Heart right ventricle (tissue), 16 donors: ENCODE data around the gene KLHL12. TPM values are rescaled to one million over a fixed set of nuclear protein-coding genes. Genes with fewer than 3 reads are reported as not detected.

ENCODE experiments used
- ATAC-seq, 8 donors: fragments of 200-7000 bp; cut with Tn5 transposase; one replicate each; pipeline ENCODE4 v1.9.1; 2020; ENCODE audit warnings: mild to moderate bottlenecking in 8 of 8, moderate library complexity in 8 of 8, moderate number of reproducible peaks in 1 of 8
- DNase-seq, 2 donors: peaks; one replicate each; pipeline ENCODE4 v3.0.0-alpha.2; 2020
- H3K27ac ChIP-seq, 10 donors: fragments of 200-600 bp; sonication (generic) in 2 of 10; one replicate each; pipeline versions ENCODE4 v1.5.0 to v1.8.0; 2020 to 2022; ENCODE audit warnings: mild to moderate bottlenecking in 3 of 10
- H3K27me3 ChIP-seq, 7 donors: fragments of 200-600 bp; one replicate each; pipeline ENCODE4 v1.8.0; 2021 to 2022; ENCODE audit warnings: mild to moderate bottlenecking in 2 of 7
- H3K36me3 ChIP-seq, 9 donors: fragments of 200-600 bp; sonication (generic) in 1 of 9; one replicate each; pipeline versions ENCODE4 v1.5.0 to v1.8.0; 2020 to 2022; ENCODE audit warnings: mild to moderate bottlenecking in 2 of 9
- H3K4me1 ChIP-seq, 9 donors: fragments of 200-600 bp; sonication (generic) in 1 of 9; one replicate each; pipeline versions ENCODE4 v1.5.0 to v1.8.0; 2020 to 2022; ENCODE audit warnings: mild to moderate bottlenecking in 4 of 9
- H3K4me3 ChIP-seq, 10 donors: fragments of 200-600 bp; sonication (generic) in 2 of 10; one replicate each; pipeline versions ENCODE4 v1.5.0 to v1.8.0; 2020 to 2022; ENCODE audit warnings: mild to moderate bottlenecking in 7 of 10, moderate library complexity in 2 of 10
- H3K9me3 ChIP-seq, 11 donors: fragments of 200-600 bp in 10 of 11; sonication (generic) in 2 of 11; one replicate each; pipeline versions ENCODE4 v1.5.0 to v1.8.0; 2013 to 2022; ENCODE audit warnings: mild to moderate bottlenecking in 2 of 11, control low read depth in 1 of 11, moderate library complexity in 1 of 11
- CTCF ChIP-seq, 9 donors: fragments of 200-600 bp; sonication (generic) in 2 of 9; IDR thresholded peaks; one replicate each; pipeline versions ENCODE4 v1.5.0 to v1.8.0; 2021 to 2022; ENCODE audit warnings: antibody characterized with exemption in 9 of 9, mild to moderate bottlenecking in 5 of 9, moderate library complexity in 1 of 9
- WGBS, 2 donors: extraction: QIAGEN DNeasy Blood & Tissue Kit; methylation state at CpG; one replicate each; pipeline ENCODE4 v1.1.7; 2013; ENCODE audit warnings: inconsistent platforms in 1 of 2; 5-methylcytosine and 5-hydroxymethylcytosine counted together
- intact Hi-C, 10 donors: fragments of 100-400 bp; cut with DNase I; formaldehyde crosslinking; loops; one replicate each; pipeline versions ENCODE4 v1.11.1 to v1.14.2; 2022
- polyA plus RNA-seq, 2 donors: library from polyadenylated mRNA; stranded (reverse); fragments of 200-250 nt; gene quantifications; one replicate each; pipeline ENCODE4 v1.2.3, GENCODE V29; 2013
- total RNA-seq, 10 donors: library from RNA; stranded (reverse); fragmentation: NEBNext Ultra II Directional in 3 of 10; extraction: Animal tissue kit (Norgen Biotek cat#: 25700) in 3 of 10; gene quantifications; one replicate each; pipeline versions ENCODE4 v1.2.1 to v1.2.4, GENCODE V29; 2021 to 2023
- donor health status: Arrhythmogenic right ventricular cardiomyopathy.
- donor health status: ischemic (EF 13 %, LVEDD 7.1; RV severe dilation, severe dysfunction).
- donor health status: healthy with polysubstance abuse.
- donor health status: DM: no; HTN: yes; CAD: no.
- donor health status: DM: no; HTN: no; CAD: no.
- donor health status: ischemic (EF 25% LVEDD 6.9; RV normal size, moderate dysfunction).
- donor health status: ischemic (EF 25% LVEDD 5.7; RV mildly dilated, moderate dysfunction).
- donor health status: healthy.
- donor health status: DM: yes; HTN: yes; CAD: no.
- donor health status: Ischemic cardiomyopathy.
- donor health status: ischemic (EF 35%, LVEDD 5.7; RV mildly dilated, moderate dysfunction).
- donor health status: nonischemic (EF 11% LVEDD 7.7; RV severe dilation, severe dysfunction).
- donor health status: DM: yes; HTN: yes; CAD: no.
- donor health status: PGD.
- donor health status: ischemic (EF 29% LVEDD 5.4; RV normal size, mild dysfunction).
- donor health status: nonischemic (EF 23%, LVEDD 6.1; RV moderate dilation, normal function).

KLHL12 gene
- total and polyA plus RNA-seq, 12 donors: 9.8 to 31.5 (median 22.2) TPM

GRCh38 chr1:202934755-202935154 is 7.7 kb upstream of the KLHL12 start:
- ATAC-seq (no peak), DNase-seq (no peak)
- Histone ChIP-seq H3K9me3 (peaks cover 0 to 13% (median 0%) of the 10 kb centered on the region in 11 donors), H3K27ac (no peak overlapping the region), H3K27me3 (no peaks in the 10 kb centered on the region), H3K4me3 (no peak overlapping the region), H3K4me1 (no peaks in the 10 kb centered on the region), H3K36me3 (peaks cover 0 to 4% (median 0%) of the 10 kb centered on the region in 9 donors)
- no peak for TF ChIP-seq CTCF (IDR thresholded peaks at IDR 0.05)
- intact Hi-C loops: no loop called here
- WGBS, 2 donors: 86 to 93% methylated on average over 3 of the region's 3 CpGs

DNA sequence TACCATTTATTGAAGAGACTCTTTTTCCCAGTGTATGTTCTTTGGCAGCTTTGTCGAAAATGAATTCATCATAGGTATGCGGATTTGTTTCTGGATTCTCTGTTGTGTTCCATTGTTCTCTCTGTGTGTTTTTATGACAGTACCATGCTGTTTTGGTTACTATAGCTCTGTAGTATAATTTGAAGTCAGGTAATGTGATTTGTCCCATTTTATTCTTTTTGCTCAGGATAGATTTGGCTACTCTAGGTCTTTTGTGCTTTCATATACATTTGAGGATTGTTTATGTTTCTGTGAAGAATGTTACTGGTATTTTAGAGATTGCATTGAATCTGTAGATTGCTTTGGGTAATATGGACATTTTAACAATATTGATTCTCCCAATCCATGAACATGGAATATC is 5.4 kb upstream of the KLHL12 start:
- H3K27me3 ChIP-seq: no peaks in the 10 kb centered on the region
- no peak overlapping the region for H3K4me3 ChIP-seq
- 91 to 93% methylated on average over 2 of the region's 2 CpGs for WGBS, 2 donors
- DNase-seq (no peak), ATAC-seq (no peak)
- TF ChIP-seq CTCF (IDR thresholded peaks at IDR 0.05): no peak
- peaks cover 0 to 13% (median 0%) of the 10 kb centered on the region in 11 donors for H3K9me3 ChIP-seq
- H3K27ac ChIP-seq: no peak overlapping the region
- peaks cover 0 to 4% (median 3%) of the 10 kb centered on the region in 9 donors for H3K4me1 ChIP-seq
- no peaks in the 10 kb centered on the region for H3K36me3 ChIP-seq
- intact Hi-C loops: no loop called here

DNA sequence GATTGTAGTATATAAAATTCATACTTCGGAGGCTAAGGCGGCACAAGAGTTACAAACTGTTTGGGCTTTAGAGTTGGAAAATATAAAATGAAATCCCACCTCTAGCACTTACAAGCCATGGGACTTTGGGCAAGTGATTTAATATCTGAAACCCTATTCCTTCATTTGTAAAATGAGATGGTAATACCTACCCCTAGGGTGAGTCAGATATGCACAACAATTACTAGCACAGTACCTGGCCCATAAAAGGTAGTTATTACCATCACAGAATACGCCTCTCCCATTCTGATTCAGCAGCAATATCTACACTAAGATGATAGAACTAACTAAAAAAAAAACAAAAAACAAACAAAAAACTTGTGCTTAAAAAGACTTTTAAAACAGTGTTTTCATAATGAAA is 3.5 kb downstream of the KLHL12 start:
- intact Hi-C loops: loop anchor here in 2 of 10 donors (10.0 kb wide), 2 partner anchors 61 to 71 kb away; no protein-coding TSS in a partner anchor
- DNase-seq: no peak
- Histone ChIP-seq H3K27ac (no peak overlapping the region), H3K9me3 (no peaks in the 10 kb centered on the region), H3K4me3 (no peak overlapping the region), H3K36me3 (peaks cover 0 to 53% (median 15%) of the 10 kb centered on the region in 9 donors), H3K27me3 (no peaks in the 10 kb centered on the region), H3K4me1 (peaks cover 2 to 49% (median 18%) of the 10 kb centered on the region in 9 donors)
- no peak for TF ChIP-seq CTCF (IDR thresholded peaks at IDR 0.05)
- WGBS, 2 donors: 90 to 92% methylated on average over 3 of the region's 3 CpGs
- ATAC-seq: no peak

- H3K36me3 ChIP-seq: peaks cover 0 to 89% (median 49%) of the 10 kb centered on the region in 9 donors
- intact Hi-C loops: loop anchor here in 3 of 10 donors (10.0 kb wide), 3 partner anchors 65 to 155 kb away; no protein-coding TSS in a partner anchor
- no peak for ATAC-seq
These were observed 7.4 kb downstream of the KLHL12 start for GRCh38 chr1:202919615-202920014.

More at GRCh38 chr1:202919615-202920014, 7.4 kb downstream of the KLHL12 start:
- TF ChIP-seq CTCF (IDR thresholded peaks at IDR 0.05): no peak
- no peak for DNase-seq
- H3K4me3 ChIP-seq: no peak overlapping the region
- H3K9me3 ChIP-seq: no peaks in the 10 kb centered on the region
- no peaks in the 10 kb centered on the region for H3K27me3 ChIP-seq
- H3K4me1 ChIP-seq: peaks cover 0 to 26% (median 6%) of the 10 kb centered on the region in 9 donors
- H3K27ac ChIP-seq: no peak overlapping the region
